Daoy (cell line): Measurements from ENCODE around the gene MRPL24. TPM values are rescaled to one million over a fixed set of nuclear protein-coding genes. Genes with fewer than 3 reads are reported as not detected.

Experiments
- DNase-seq: peaks from one replicate; pipeline ENCODE4 v3.0.0-alpha.2; 2015; ENCODE audit warnings: low read depth
- total RNA-seq: library from RNA; depleted of rRNA; stranded (reverse); fragments of >200 nt; shearing (Covaris generic); gene quantifications from 2 replicates; pipeline ENCODE4 v1.2.3, GENCODE V29; 2014

The MRPL24 gene
- total RNA-seq, 1 experiment from 2014 or later, result 144 TPM

DNA sequence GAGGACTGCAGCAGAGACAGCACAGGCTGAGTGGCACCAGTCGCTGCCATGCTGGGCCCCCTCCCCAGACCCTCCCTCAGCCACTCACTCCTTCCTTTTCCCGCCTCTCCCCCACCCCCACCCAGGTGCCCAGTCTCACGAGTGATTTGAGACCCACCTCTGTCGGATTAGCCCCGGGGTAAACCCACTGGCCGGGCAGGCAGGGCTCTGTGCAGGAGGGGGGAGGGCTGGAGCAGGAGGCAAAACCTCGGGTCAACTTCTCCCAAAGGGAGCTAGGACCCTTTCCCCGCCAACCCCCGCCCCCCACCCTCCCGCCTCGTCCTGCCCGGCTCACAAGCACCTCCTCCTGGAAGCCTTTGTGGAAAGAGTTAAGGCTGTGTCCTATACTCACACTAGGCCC is 3.5 kb upstream of the MRPL24 start:
- DNase-seq, result no peak

DNA sequence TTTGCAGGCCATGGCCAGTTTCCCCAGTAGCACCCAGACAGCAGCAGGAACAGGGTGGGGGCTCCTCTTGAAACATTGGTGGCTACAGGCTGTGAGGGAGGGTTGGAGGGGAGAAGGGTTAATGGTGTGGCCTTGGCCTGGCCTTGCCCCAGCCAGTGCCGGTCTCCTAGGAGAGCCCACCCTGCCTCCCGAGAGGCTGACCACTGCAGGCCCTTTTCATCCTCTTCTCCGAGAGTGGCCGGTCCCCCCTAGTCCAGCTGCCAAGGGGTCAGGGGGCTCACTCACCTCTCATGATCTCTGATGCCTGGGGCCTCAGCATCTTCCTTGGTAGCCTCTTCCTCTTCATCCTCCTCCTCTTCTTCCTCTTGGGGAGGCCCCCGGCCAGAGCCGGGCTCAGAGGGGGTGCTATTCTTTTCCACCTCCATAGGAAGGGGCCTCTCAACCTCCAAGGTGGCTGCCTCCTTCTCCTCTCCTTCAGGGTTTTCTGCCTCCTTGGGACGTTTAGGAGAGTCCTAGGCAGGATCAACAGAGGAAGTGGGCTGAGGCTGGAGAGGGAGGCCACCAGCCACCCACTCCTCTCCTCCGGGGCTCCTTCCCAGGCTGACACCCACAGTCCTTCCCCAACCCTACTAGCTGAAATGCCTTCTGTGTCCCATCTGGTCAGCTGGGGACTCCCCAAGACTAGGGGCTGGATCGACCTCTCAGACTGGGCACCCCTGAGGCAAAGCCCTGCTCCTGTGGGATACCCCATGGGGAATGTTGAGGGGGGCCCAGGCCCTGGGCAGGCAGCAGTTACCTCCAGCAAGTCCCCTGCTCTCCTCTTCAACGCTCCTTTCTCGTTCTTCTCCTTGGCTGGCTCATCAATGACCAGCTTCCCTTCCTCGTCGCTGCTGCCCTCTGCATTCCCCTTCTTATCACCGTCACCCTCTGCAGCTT is 2.7 kb upstream of the MRPL24 start:
- DNase-seq, result no peak

DNA sequence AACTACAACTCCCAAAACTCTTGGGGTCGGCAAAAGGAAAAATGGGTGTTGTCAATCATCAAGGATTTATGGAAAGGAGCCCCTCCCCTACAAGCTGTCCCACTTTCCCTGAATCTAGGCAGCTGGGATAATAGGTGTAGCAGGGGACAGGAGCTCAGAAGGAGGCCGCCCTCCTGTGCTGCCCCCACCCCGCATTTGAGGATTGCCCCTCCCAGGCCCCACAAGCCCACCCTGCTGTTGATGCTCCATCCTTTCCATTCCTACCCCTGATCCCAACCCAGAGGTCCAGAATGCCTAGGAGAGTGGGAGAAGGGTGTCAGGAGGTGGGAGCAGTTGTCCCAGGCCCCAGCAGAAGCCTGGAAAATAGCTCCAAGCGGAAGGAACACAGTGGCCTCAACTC is 1.9 kb upstream of the MRPL24 start:
- DNase-seq, result no peak

- no peak for DNase-seq
Observed at GRCh38 chr1:156742017-156742416, 1.1 kb upstream of the MRPL24 start.

GRCh38 chr1:156741481-156741983 is 644 bp upstream of the MRPL24 start:
- no peak for DNase-seq

- DNase-seq, result no peak
Observed at GRCh38 chr1:156740237-156740740, 599 bp downstream of the MRPL24 start.

GRCh38 chr1:156738916-156739315 is 2.0 kb downstream of the MRPL24 start:
- no peak for DNase-seq

DNA sequence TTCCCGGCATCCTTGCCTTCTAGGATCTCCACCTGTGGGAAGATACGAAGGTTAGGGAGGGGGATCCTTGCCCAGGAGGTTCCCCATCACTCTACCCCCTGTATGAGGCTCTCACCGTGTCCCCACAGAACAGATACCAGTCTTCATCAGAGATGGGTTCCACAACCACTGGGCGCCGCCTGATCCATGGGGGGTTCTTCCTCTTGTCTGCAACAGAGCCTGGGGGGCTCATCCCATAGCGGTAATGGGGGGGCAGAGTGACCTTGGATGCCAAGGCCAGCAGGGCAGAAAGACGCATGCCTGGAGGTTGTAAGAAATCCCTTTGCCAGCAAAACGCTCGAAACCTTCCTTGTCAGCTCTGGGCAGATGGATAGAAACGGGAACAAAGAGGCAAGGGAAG is 2.5 kb downstream of the MRPL24 start:
- no peak for DNase-seq

DNA sequence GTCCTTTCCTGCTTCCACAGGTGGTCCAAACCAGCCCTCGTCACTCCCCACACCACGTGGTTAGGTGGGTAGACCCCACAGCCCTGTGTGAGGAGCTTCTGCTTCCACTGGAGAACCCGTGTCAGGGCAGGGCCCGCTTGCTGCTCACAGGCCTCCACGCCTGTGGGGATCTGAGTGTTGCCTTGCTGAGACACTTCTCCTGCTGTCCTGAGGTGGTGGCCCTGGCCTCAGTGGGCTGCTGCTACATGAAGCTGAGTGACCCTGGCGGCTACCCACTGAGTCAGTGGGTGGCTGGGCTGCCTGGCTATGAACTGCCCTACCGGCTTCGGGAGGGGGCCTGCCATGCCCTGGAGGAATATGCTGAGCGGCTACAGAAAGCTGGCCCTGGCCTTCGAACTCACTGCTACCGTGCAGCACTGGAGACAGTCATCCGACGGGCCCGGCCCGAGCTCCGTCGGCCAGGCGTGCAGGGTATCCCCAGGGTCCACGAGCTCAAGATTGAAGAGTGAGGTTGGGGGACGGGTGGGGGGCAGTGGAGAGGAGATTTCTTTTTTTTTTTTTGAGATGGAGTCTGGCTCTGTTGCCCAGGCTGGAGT is 6.8 kb downstream of the MRPL24 start:
- DNase-seq, result no peak

DNA sequence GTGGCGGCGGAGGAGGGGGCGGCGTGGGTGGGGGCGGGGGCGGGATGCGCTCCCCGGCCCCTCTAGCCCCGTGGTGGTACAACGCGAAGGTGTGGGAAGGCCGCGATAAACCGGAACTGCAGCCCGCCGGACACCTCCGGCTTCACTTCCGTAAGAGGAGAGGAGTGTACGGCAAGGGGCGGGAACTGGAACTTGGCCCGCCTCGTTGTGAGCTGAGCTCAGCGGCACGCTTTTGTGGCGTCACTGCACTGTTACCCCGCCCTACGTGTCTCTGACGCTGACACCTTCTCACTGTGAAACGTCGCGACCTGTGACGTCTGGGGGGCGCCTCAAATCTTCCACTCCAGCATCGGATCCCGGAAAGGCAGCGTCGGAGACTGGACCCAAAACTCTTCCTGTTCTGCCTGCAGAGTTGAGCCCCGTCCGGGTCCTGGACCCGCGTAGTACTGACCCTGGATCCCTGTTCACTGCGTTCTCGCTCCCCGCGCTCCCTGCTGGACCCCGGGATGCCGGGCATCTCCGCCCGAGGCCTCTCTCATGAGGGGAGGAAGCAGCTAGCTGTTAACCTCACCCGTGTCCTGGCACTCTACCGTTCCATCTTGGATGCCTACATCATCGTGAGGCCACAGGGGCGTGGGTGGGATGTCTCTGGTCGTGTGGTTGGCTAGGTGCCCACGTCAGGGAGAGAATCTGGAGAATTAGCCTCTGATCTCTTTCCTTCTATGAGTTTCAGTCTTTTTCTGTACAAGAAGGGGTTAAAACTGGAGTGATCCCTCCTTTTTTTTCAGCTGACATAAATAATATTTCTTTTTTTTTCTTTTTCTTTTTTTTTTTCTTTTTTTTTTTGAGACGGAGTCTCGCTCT is 12.1 kb downstream of the MRPL24 start, which contains the start of gene ISG20L2:
ISG20L2 (minus strand) TSS at position 168 of the 864 bp plus-strand sequence. CDS start 1,114 bp downstream, outside the sequence.
- DNase-seq, result peak; percentile 98

DNA sequence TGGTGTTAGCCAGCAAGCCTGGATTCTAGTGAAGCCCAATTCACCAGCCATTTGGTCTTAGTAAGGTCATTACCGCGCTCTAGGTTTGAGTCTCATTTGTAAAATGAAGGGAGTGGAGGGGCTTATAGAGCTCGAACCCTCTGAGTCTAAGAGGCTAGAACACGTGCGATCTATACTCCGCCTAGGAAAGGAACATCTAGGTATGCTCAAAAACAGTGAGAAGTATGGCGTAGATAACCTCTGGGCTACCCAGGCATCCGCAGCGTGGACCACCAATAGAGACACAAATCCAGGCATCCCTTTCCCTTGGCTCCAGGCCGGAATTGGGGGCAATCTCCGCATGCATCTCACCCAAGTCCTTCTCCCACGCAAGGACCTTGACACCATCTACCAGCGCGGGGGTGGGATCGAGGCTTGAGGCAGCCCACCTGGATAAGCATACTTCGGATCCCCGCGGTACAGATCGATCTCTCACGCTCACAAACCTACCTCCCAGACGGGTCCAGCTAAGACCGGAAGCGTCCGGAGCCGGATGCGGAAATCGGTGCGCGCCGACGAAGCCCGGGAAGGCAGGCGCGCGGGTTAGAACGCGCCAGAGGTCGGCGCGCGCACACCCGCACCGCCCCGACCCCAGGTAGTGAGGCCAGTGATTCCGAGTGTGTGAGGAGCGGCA is 12.8 kb downstream of the MRPL24 start, which contains the start of gene METTL25B:
METTL25B (plus strand) TSS at position 544 of the 673 bp plus-strand sequence. CDS start 636 bp downstream, outside the sequence.
- DNase-seq, result peak; percentile 90

DNA sequence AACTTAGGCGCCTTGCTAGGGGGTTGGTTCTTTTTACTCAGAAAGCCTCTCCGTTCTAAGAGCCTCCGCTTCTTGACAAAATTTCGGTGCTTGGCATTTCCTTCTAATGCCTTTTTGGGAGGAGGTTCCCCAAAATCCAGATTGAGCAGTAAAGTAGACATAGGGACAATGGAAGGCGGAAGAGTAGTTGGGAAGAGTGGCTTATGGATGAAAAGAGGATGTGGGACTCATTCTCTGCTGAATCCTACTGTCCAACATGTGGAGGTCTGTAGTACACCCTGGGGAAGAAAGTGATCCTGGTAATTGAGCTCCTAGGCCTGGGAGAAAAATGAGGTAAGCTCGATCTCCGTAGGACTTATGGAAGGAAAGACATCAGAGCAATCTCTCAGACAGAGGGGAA is 13.4 kb downstream of the MRPL24 start:
- DNase-seq, result no peak

GRCh38 chr1:156726549-156727226 is 14.2 kb downstream of the MRPL24 start:
- DNase-seq, result peak; percentile 74

DNA sequence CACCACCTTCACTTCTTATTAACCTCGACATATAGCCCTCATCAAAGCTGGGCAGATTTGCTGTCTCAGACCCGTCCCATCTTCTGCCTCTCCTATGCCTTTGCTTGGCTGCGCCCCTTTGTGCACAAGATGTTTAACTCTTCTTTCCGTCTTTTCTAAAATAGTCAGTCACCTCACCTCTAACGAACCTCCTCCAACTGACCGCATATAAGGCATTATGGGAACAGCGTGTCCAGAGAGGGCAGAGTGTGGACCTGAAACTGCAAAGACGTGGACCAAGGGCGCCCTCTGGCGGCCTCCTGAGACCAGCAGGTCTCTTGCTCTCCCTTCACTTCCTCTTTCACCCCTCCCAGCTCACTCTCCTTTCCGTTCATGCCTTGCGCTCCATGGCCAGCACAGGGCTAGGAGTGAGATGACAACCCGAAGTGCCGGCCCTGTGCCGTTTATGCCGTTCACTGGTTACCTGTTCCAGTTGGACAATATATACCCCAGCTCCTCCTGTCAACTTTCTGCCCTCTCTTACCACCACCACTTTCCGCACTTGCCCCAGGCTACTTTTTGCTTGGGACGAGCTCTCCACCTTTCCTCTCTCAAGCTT is 15.1 kb downstream of the MRPL24 start:
- DNase-seq, result peak; percentile 90

- no peak for DNase-seq
Observed at GRCh38 chr1:156721535-156721934, 19.4 kb downstream of the MRPL24 start.

DNA sequence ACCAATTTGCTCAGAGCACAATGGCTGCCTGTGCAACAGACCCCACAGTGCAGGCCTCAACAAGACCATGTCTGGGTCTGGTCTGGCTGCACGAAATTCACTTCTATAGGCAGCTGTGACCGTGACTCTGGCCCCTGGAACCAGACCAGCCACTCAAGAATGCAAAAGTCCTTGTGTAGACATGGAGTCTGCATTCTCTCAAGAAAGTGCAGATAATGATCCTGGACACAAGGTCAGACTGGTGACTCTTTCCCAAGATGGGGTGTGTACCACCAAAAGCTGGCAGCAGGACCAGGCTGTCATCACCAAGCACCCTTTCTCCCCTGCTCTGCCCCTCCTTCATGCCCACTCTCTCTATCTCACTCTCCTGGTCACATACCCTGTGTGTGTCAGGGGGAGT is 19.8 kb downstream of the MRPL24 start:
- DNase-seq, result no peak

GRCh38 chr1:156717351-156717750 is 23.5 kb downstream of the MRPL24 start:
- no peak for DNase-seq

- no peak for DNase-seq
Observed at GRCh38 chr1:156714830-156715229, 26.1 kb downstream of the MRPL24 start.

- no peak for DNase-seq
Observed at GRCh38 chr1:156712626-156713025, 28.3 kb downstream of the MRPL24 start.
